Sigmoid colon (tissue), 4 donors: ENCODE results near the gene ADGRV1.

ENCODE experiments used
- CTCF ChIP-seq, 4 experiments: fragments of 450-650 bp in 3 of 4; fragments of 200-600 bp in 1 of 4; IDR thresholded peaks; one replicate each; pipeline ENCODE4 v1.5.1; 2016 to 2019; ENCODE audit warnings: antibody characterized with exemption in 4 of 4, mild to moderate bottlenecking in 3 of 4, moderate library complexity in 2 of 4
- POLR2A ChIP-seq, 2 donors: fragments of 450-650 bp; IDR thresholded peaks; one replicate each; pipeline ENCODE4 v1.6.1; 2016; ENCODE audit warnings: antibody characterized with exemption in 2 of 2, mild to moderate bottlenecking in 2 of 2, moderate library complexity in 2 of 2
- POLR2AphosphoS5 ChIP-seq, 4 donors: sonication (generic); formaldehyde crosslinking; IDR thresholded peaks; one replicate each; pipeline ENCODE4 v1.6.1; 2017; ENCODE audit warnings: antibody characterized with exemption in 4 of 4

- TF ChIP-seq POLR2A (IDR thresholded peaks at IDR 0.05): no peak
- no peak for TF ChIP-seq CTCF (IDR thresholded peaks at IDR 0.05)
- TF ChIP-seq POLR2AphosphoS5 (IDR thresholded peaks at IDR 0.05): no peak
Observed at GRCh38 chr5:91171322-91171721, 612.7 kb downstream of the ADGRV1 start.
